K562 (cell line): ENCODE measurements around the gene ZNF277. TPM values are rescaled to one million over a fixed set of nuclear protein-coding genes. Genes with fewer than 3 reads are reported as not detected.

Experiments
- ATAC-seq: fragments of 200-7000 bp; cut with Tn5 transposase; 3 replicates; pipeline ENCODE4 v1.9.1; 2020; ENCODE audit warnings: moderate library complexity
- BruUV-seq: library from RNA; stranded (reverse); fragments of 400-500 nt; replicated peaks from 2 replicates; lab custom pipeline; 2021; lab: Mats Ljungman, UMichigan
- CTCF ChIA-PET: fragments of 300-600 bp; formaldehyde crosslinking; extraction: SDS; loops from one replicate; lab custom pipeline; 2021; ENCODE audit warnings: low intra/inter-chr PET ratio; lab: Yijun Ruan, JAX
- POLR2A ChIA-PET: fragments of 300-600, 350-650 bp; sonication (Branson Sonifier 250); formaldehyde crosslinking; extraction: SDS; loops from one replicate; lab custom pipeline; 2021; ENCODE audit warnings: antibody characterized with exemption, inconsistent platforms; lab: Yijun Ruan, JAX
- DNase-seq, 4 experiments: peaks; one replicate each; pipeline versions ENCODE4 v3.0.0 to v3.0.0-alpha.2; 2011 to 2018; ENCODE audit warnings: low spot score in 3 of 4, mixed read lengths in 3 of 4; ENCODE audit errors: extremely low read depth in 1 of 4
- FAIRE-seq: peaks from 2 replicates; lab custom pipeline; 2011; peaks lifted over from hg19 to GRCh38; lab: Jason Lieb, UNC
- H2AFZ ChIP-seq: 2 replicates; pipeline ENCODE4 v1.6.0; 2011; ENCODE audit warnings: low read depth, low read length, control low read depth, inconsistent platforms
- H3K27ac ChIP-seq: fragments of 200-600 bp; 3 replicates; pipeline ENCODE4 v1.8.0; 2011; ENCODE audit warnings: low read depth, mild to moderate bottlenecking, control low read depth, inconsistent platforms, low read length, moderate library complexity, mixed read lengths; ENCODE audit errors: extremely low read depth
- H3K27me3 ChIP-seq, 2 experiments: fragments of 300-600 bp in 1 of 2; 2 replicates in 1 of 2; 3 replicates in 1 of 2; pipeline versions ENCODE4 v1.6.0 to v1.8.0; 2011; ENCODE audit warnings: inconsistent platforms in 2 of 2, low read length in 2 of 2, mild to moderate bottlenecking in 1 of 2, mixed read lengths in 1 of 2, moderate library complexity in 1 of 2; ENCODE audit not compliant: control insufficient read depth in 2 of 2, insufficient read depth in 2 of 2
- H3K36me3 ChIP-seq: fragments of 300-600 bp; 3 replicates; pipeline ENCODE4 v1.8.0; 2011; ENCODE audit warnings: mild to moderate bottlenecking, low read length, inconsistent platforms; ENCODE audit not compliant: control insufficient read depth, insufficient read depth
- H3K4me1 ChIP-seq, 2 experiments: fragments of 200-600 bp in 1 of 2; replicated peaks in 1 of 2; 2 replicates in 1 of 2; 3 replicates in 1 of 2; pipeline versions ENCODE4 v1.5.1 to v1.8.0; 2011; ENCODE audit warnings: inconsistent platforms in 2 of 2, low read length in 2 of 2, mild to moderate bottlenecking in 1 of 2, mixed read lengths in 1 of 2, moderate library complexity in 1 of 2; ENCODE audit not compliant: control insufficient read depth in 2 of 2, insufficient read depth in 2 of 2
- H3K4me2 ChIP-seq: 2 replicates; pipeline ENCODE4 v1.6.1; 2011; ENCODE audit warnings: low read length, control low read depth, inconsistent platforms, mixed read lengths; ENCODE audit not compliant: insufficient read depth
- H3K4me3 ChIP-seq: fragments of 200-600 bp; sonication (generic), shearing (Covaris generic); 2 replicates; pipeline ENCODE4 v1.5.1; 2016; ENCODE audit warnings: control low read depth, inconsistent platforms
- H3K79me2 ChIP-seq: fragments of 200-600 bp; 3 replicates; pipeline ENCODE4 v1.8.0; 2011; ENCODE audit warnings: low read length, inconsistent platforms; ENCODE audit not compliant: control insufficient read depth, insufficient read depth
- H3K9ac ChIP-seq, 2 experiments: 2 replicates each; pipeline versions ENCODE4 v1.6.0 to v1.6.1; 2011; ENCODE audit warnings: low read depth in 2 of 2, low read length in 2 of 2, control low read depth in 1 of 2, inconsistent platforms in 1 of 2, mild to moderate bottlenecking in 1 of 2, mixed read lengths in 1 of 2; ENCODE audit not compliant: insufficient read depth in 1 of 2
- H3K9me1 ChIP-seq: one replicate; pipeline ENCODE4 v1.6.0; 2011; ENCODE audit warnings: inconsistent platforms, mild to moderate bottlenecking, low read length, moderate library complexity; ENCODE audit not compliant: control insufficient read depth, insufficient read depth
- H3K9me3 ChIP-seq: replicated peaks from 2 replicates; pipeline ENCODE4 v1.5.1; 2011; ENCODE audit warnings: low read depth, low read length, inconsistent platforms; ENCODE audit not compliant: control insufficient read depth, insufficient read depth
- H4K20me1 ChIP-seq: replicated peaks from 2 replicates; pipeline ENCODE4 v1.6.1; 2011; ENCODE audit warnings: low read length, inconsistent platforms, mixed read lengths; ENCODE audit not compliant: control insufficient read depth, insufficient read depth
- CEBPG ChIP-seq, 3 experiments: fragments of 200-800 bp in 1 of 3; sonication (Bioruptor generic) in 1 of 3; sonication (generic) in 1 of 3; formaldehyde crosslinking in 1 of 3; IDR thresholded peaks in 2 of 3; conservative IDR thresholded peaks in 1 of 3; 2 replicates each; pipeline versions ENCODE4 v1.6.1 to v1.8.0; 2016 to 2022; ENCODE audit warnings: missing compliant biosample characterization in 2 of 3, missing genetic modification characterization in 2 of 3, mild to moderate bottlenecking in 1 of 3, missing genetic modification reagents in 1 of 3
- ETV5 ChIP-seq: sonication (generic); formaldehyde crosslinking; IDR thresholded peaks from 2 replicates; pipeline ENCODE4 v1.4.0; 2020; ENCODE audit warnings: low read depth, mild to moderate bottlenecking, missing genetic modification reagents
- MLLT1 ChIP-seq, 2 experiments: fragments of 450-650 bp; IDR thresholded peaks; 2 replicates each; pipeline ENCODE4 v1.6.1; 2016
- SRSF9 ChIP-seq: fragments of 200-400 bp; formaldehyde crosslinking; IDR thresholded peaks from 2 replicates; pipeline ENCODE4 v1.6.1; 2017; ENCODE audit warnings: low read depth, low read length, borderline replicate concordance
- ZBED1 ChIP-seq: IDR thresholded peaks from 2 replicates; pipeline ENCODE4 v1.6.1; 2014
- ZEB2 ChIP-seq: fragments of 450-650 bp; IDR thresholded peaks from 2 replicates; pipeline ENCODE4 v1.6.1; 2016
- ZNF785 ChIP-seq: fragments of 250-450 bp; sonication (Bioruptor Pico); IDR thresholded peaks from 2 replicates; pipeline ENCODE4 v1.4.0; 2020; ENCODE audit warnings: mild to moderate bottlenecking
- WGBS: fragments of 100-300 bp; shearing (Covaris generic); methylation state at CpG from one replicate; pipeline ENCODE4 v1.1.6; 2016; ENCODE audit warnings: low coverage, mixed read lengths; ENCODE audit not compliant: insufficient coverage; ENCODE audit errors: missing lambda C conversion rate; 5-methylcytosine and 5-hydroxymethylcytosine counted together
- in situ Hi-C: fragments of 300-500 bp; cut with MboI; formaldehyde crosslinking; loops from 4 replicates; pipeline ENCODE4 v1.15.0; 2018; ENCODE audit warnings: inconsistent platforms, mixed read lengths
- intact Hi-C: fragments of 100-400 bp; cut with micrococcal nuclease; formaldehyde crosslinking; loops from 2 replicates; pipeline ENCODE4 v1.14.2; 2022
- polyA plus RNA-seq, 8 experiments: library from polyadenylated mRNA; depleted of rRNA in 4 of 8; stranded (reverse) in 5 of 8; unstranded in 3 of 8; fragments of >200 nt; fragmentation: Nextera tagmentation in 2 of 8; fragmentation: Illumina TruSeq in 1 of 8; extraction: Ambion mirVana in 2 of 8; extraction: Trizol in 1 of 8; gene quantifications; 2 replicates each; pipeline versions ENCODE4 v1.2.1 to v1.2.3, GENCODE V29; 2011 to 2014; ENCODE audit warnings: inconsistent platforms in 1 of 8, missing spikeins in 1 of 8
- total RNA-seq, 7 experiments: library from RNA; depleted of rRNA in 6 of 7; stranded (reverse); fragments of >200 nt in 6 of 7; fragmentation: Illumina TruSeq in 2 of 7; extraction: Trizol in 2 of 7; gene quantifications; 2 replicates each; pipeline versions ENCODE4 v1.2.1 to v1.2.3, GENCODE V29; 2011 to 2021; ENCODE audit warnings: low replicate concordance in 1 of 7

The ZNF277 gene
- total and polyA plus RNA-seq, 9 of the 15 experiments (the other 6 are each of a cell fraction or from before 2014, with no cell fraction given): 18.8 to 33.5 (median 27.7) TPM

- FAIRE-seq (no peak), DNase-seq (no peak), ATAC-seq (no peak)
- no TSS peak for BruUV-seq
- H3K27me3 ChIP-seq: peaks cover 24 to 29% of the 10 kb centered on the region in 2 experiments
- no peaks in the 10 kb centered on the region for H3K9me1 ChIP-seq
- TF ChIP-seq ZEB2 (no peak), SRSF9 (no peak), ZBED1 (no peak), CEBPG (CRISPR knock-in tag; IDR thresholded peaks at IDR 0.05) (no peak), CEBPG (tag; conservative IDR thresholded peaks at IDR 0.05 in 1 of 2, IDR thresholded peaks at IDR 0.05 in 1 of 2) (no peak), ETV5 (no peak), ZNF785 (CRISPR knock-in tag) (no peak), MLLT1 (IDR thresholded peaks at IDR 0.05) (no peak)
- no peak overlapping the region for H2AFZ ChIP-seq
- 6% methylated on average over 6 of the region's 6 CpGs for WGBS
- intact Hi-C loops: loop anchor here (10.0 kb wide), 2 partner anchors 213 to 293 kb away; no protein-coding TSS in a partner anchor
- CTCF ChIA-PET: interaction anchor here (0.5 kb wide), 1 partner anchor 580 kb away, joined by 3 read pairs; no protein-coding TSS in a partner anchor
- H3K36me3 ChIP-seq: no peaks in the 10 kb centered on the region
- H4K20me1 ChIP-seq: no peaks in the 10 kb centered on the region
- H3K9me3 ChIP-seq: no peaks in the 10 kb centered on the region
- in situ Hi-C loops: no loop called here
- no peak overlapping the region for H3K9ac ChIP-seq
- H3K79me2 ChIP-seq: no peaks in the 10 kb centered on the region
- no peak overlapping the region for H3K27ac ChIP-seq
- no peak overlapping the region for H3K4me2 ChIP-seq
- H3K4me3 ChIP-seq: no peak overlapping the region
- POLR2A ChIA-PET: no interaction called here
- peaks cover 9 to 12% of the 10 kb centered on the region in 2 experiments; a peak in 4 of 5 replicates for H3K4me1 ChIP-seq
Observed at GRCh38 chr7:112201411-112201810, 5.1 kb upstream of the ZNF277 start.
